Frontal cortex (tissue), 4 donors: ENCODE measurements around the gene GSN. TPM values are rescaled to one million over a fixed set of nuclear protein-coding genes. Genes with fewer than 3 reads are reported as not detected.

Source experiments
- DNase-seq, 2 donors: peaks; one replicate each; pipeline ENCODE4 v3.0.0; 2012; ENCODE audit warnings: low spot score in 2 of 2
- FAIRE-seq: peaks from 2 replicates; lab custom pipeline; 2012; peaks lifted over from hg19 to GRCh38; lab: Jason Lieb, UNC
- total RNA-seq: library from RNA; depleted of rRNA; stranded (reverse); fragments of >200 nt; gene quantifications from one replicate; pipeline ENCODE4 v1.2.3, GENCODE V29; 2014
- donor health status: control.
- donor health status: control.
- donor health status: control.

Gene GSN
- total RNA-seq, 1 donor from 2014 or later, result 24.5 TPM

- no peak for DNase-seq
- no peak for FAIRE-seq
Measured at GRCh38 chr9:121242219-121242958, 25.6 kb upstream of the GSN start.

GRCh38 chr9:121242959-121243346 is 25.0 kb upstream of the GSN start:
- DNase-seq, result no peak
- no peak for FAIRE-seq

- FAIRE-seq (no peak), DNase-seq (no peak)
Measured at GRCh38 chr9:121246821-121247561, 21.0 kb upstream of the GSN start.

- no peak for DNase-seq
- FAIRE-seq, result no peak
Measured at GRCh38 chr9:121249563-121249962, 18.4 kb upstream of the GSN start.

- no peak for DNase-seq
- no peak for FAIRE-seq
Measured at GRCh38 chr9:121252104-121252851, 15.7 kb upstream of the GSN start.

- FAIRE-seq (no peak), DNase-seq (no peak)
Measured at GRCh38 chr9:121253162-121253561, 14.8 kb upstream of the GSN start.

- DNase-seq (no peak), FAIRE-seq (no peak)
Measured at GRCh38 chr9:121253821-121254501, 14.0 kb upstream of the GSN start.

GRCh38 chr9:121259498-121259897 is 8.5 kb upstream of the GSN start:
- no peak for DNase-seq
- FAIRE-seq, result no peak

GRCh38 chr9:121259935-121260334 is 8.0 kb upstream of the GSN start:
- no peak for DNase-seq
- FAIRE-seq, result no peak

GRCh38 chr9:121260457-121261106 is 7.4 kb upstream of the GSN start:
- DNase-seq (no peak), FAIRE-seq (no peak)

- DNase-seq (peak in 1 of 2 donors; percentile 56), FAIRE-seq (no peak)
Measured at GRCh38 chr9:121261107-121261460, 6.9 kb upstream of the GSN start.

GRCh38 chr9:121261755-121262154 is 6.2 kb upstream of the GSN start:
- no peak for FAIRE-seq
- DNase-seq, result no peak

- FAIRE-seq (no peak), DNase-seq (no peak)
Measured at GRCh38 chr9:121262423-121262822, 5.5 kb upstream of the GSN start.

- FAIRE-seq, result no peak
- no peak for DNase-seq
Measured at GRCh38 chr9:121262953-121263352, 5.0 kb upstream of the GSN start.

GRCh38 chr9:121266356-121266755 is 1.6 kb upstream of the GSN start:
- FAIRE-seq (no peak), DNase-seq (no peak)

- DNase-seq, result no peak
- no peak for FAIRE-seq
Measured at GRCh38 chr9:121266906-121267650, 884 bp upstream of the GSN start.

GRCh38 chr9:121268598-121268850 is 562 bp downstream of the GSN start:
- no peak for FAIRE-seq
- no peak for DNase-seq

GRCh38 chr9:121268851-121269641 is 1.1 kb downstream of the GSN start:
- no peak for FAIRE-seq
- no peak for DNase-seq
